HepG2 (cell line): ENCODE results near the gene OS9. TPM values are rescaled to one million over a fixed set of nuclear protein-coding genes. Genes with fewer than 3 reads are reported as not detected.

ENCODE experiments used
- AKAP8 ChIP-seq: sonication (generic); formaldehyde crosslinking; IDR thresholded peaks from 2 replicates; pipeline ENCODE4 v1.5.1; 2020; ENCODE audit warnings: mild to moderate bottlenecking, missing genetic modification reagents
- ELF1 ChIP-seq: sonication (generic); formaldehyde crosslinking; IDR thresholded peaks from 2 replicates; pipeline ENCODE4 v1.4.0; 2020; ENCODE audit warnings: missing genetic modification reagents
- FOXK2 ChIP-seq: fragments of 450-650 bp; IDR thresholded peaks from 2 replicates; pipeline ENCODE4 v1.6.1; 2016
- KAT8 ChIP-seq: IDR thresholded peaks from 2 replicates; pipeline ENCODE4 v1.6.1; 2016; ENCODE audit warnings: missing genetic modification reagents, missing compliant biosample characterization
- MAFK ChIP-seq, 2 experiments: IDR thresholded peaks in 1 of 2; conservative IDR thresholded peaks in 1 of 2; 2 replicates each; pipeline ENCODE4 v1.6.1; 2011; ENCODE audit warnings: improper control_type of control experiment in 2 of 2, low read length in 2 of 2
- MED13 ChIP-seq: sonication (generic); formaldehyde crosslinking; IDR thresholded peaks from 2 replicates; pipeline ENCODE4 v1.5.0; 2020; ENCODE audit warnings: missing genetic modification reagents
- MIER2 ChIP-seq: IDR thresholded peaks from 2 replicates; pipeline ENCODE4 v1.6.1; 2016; ENCODE audit warnings: missing biosample characterization, missing genetic modification reagents
- MYNN ChIP-seq: sonication (generic); formaldehyde crosslinking; IDR thresholded peaks from 2 replicates; pipeline ENCODE4 v1.4.0; 2020; ENCODE audit warnings: mild to moderate bottlenecking, low read depth, missing genetic modification reagents
- NFE2 ChIP-seq: sonication (generic); formaldehyde crosslinking; IDR thresholded peaks from 2 replicates; pipeline ENCODE4 v1.4.0; 2020; ENCODE audit warnings: missing genetic modification reagents
- RBAK ChIP-seq: sonication (generic); formaldehyde crosslinking; IDR thresholded peaks from 2 replicates; pipeline ENCODE4 v1.5.1; 2020; ENCODE audit warnings: mild to moderate bottlenecking, missing genetic modification reagents
- SALL1 ChIP-seq: sonication (generic); formaldehyde crosslinking; IDR thresholded peaks from 2 replicates; pipeline ENCODE4 v1.8.0; 2022; ENCODE audit warnings: mild to moderate bottlenecking, missing genetic modification reagents
- YY1 ChIP-seq: IDR thresholded peaks from 2 replicates; pipeline ENCODE4 v1.6.1; 2011; ENCODE audit warnings: low read length, low read depth, moderate library complexity, mild to moderate bottlenecking; ENCODE audit not compliant: insufficient read depth, insufficient replicate concordance
- ZMYM2 ChIP-seq: sonication (generic); formaldehyde crosslinking; IDR thresholded peaks from 2 replicates; pipeline ENCODE4 v1.8.0; 2022; ENCODE audit warnings: mild to moderate bottlenecking, missing genetic modification reagents
- ZNF234 ChIP-seq: sonication (generic); formaldehyde crosslinking; conservative IDR thresholded peaks from 2 replicates; pipeline ENCODE4 v1.5.1; 2020; ENCODE audit warnings: mild to moderate bottlenecking, missing genetic modification reagents
- ZNF274 ChIP-seq: sonication (generic); formaldehyde crosslinking; IDR thresholded peaks from 2 replicates; pipeline ENCODE4 v1.5.1; 2020; ENCODE audit warnings: mild to moderate bottlenecking, missing genetic modification reagents
- ZNF557 ChIP-seq: sonication (generic); formaldehyde crosslinking; IDR thresholded peaks from 2 replicates; pipeline ENCODE4 v1.4.0; 2020; ENCODE audit warnings: missing genetic modification reagents
- ZNF660 ChIP-seq: sonication (generic); formaldehyde crosslinking; IDR thresholded peaks from 2 replicates; pipeline ENCODE4 v1.5.1; 2020; ENCODE audit warnings: mild to moderate bottlenecking, low read depth, missing genetic modification reagents, borderline replicate concordance
- ZNF720 ChIP-seq: sonication (generic); formaldehyde crosslinking; IDR thresholded peaks from 2 replicates; pipeline ENCODE4 v1.4.0; 2020; ENCODE audit warnings: missing genetic modification reagents
- ZNF724P ChIP-seq: sonication (generic); formaldehyde crosslinking; IDR thresholded peaks from 2 replicates; pipeline ENCODE4 v1.8.0; 2022; ENCODE audit warnings: missing genetic modification reagents, borderline replicate concordance
- polyA plus RNA-seq, 8 experiments: library from polyadenylated mRNA; depleted of rRNA in 3 of 8; stranded (reverse) in 7 of 8; unstranded in 1 of 8; fragments of >200 nt; fragmentation: Illumina TruSeq in 4 of 8; extraction: Trizol in 4 of 8; gene quantifications; 2 replicates each; pipeline versions ENCODE4 v1.2.1 to v1.2.3, GENCODE V29; 2011 to 2016; ENCODE audit warnings: low read depth in 4 of 8, missing spikeins in 1 of 8, mixed read lengths in 1 of 8; ENCODE audit not compliant: insufficient read depth in 1 of 8
- total RNA-seq, 5 experiments: library from RNA; depleted of rRNA; stranded (reverse); fragments of >200 nt; fragmentation: Illumina TruSeq; extraction: Trizol; gene quantifications; 2 replicates each; pipeline ENCODE4 v1.2.3, GENCODE V29; 2016; ENCODE audit warnings: low read depth in 1 of 5
- TF ChIP-seq, protein P1 (sequence below): sonication (generic); formaldehyde crosslinking; IDR thresholded peaks from 2 replicates; pipeline ENCODE4 v1.5.0; 2020; ENCODE audit warnings: mild to moderate bottlenecking, missing genetic modification reagents
- TF ChIP-seq, protein P2 (sequence below): IDR thresholded peaks from 2 replicates; pipeline ENCODE4 v1.6.1; 2016; ENCODE audit warnings: low read depth
- TF ChIP-seq, protein P3 (sequence below): sonication (generic); formaldehyde crosslinking; IDR thresholded peaks from 2 replicates; pipeline ENCODE4 v1.4.0; 2020; ENCODE audit warnings: missing genetic modification reagents

OS9 gene
- total and polyA plus RNA-seq, 2 of the 13 experiments (the other 11 are each of a cell fraction or from before 2014, with no cell fraction given): 156 to 206 TPM

DNA sequence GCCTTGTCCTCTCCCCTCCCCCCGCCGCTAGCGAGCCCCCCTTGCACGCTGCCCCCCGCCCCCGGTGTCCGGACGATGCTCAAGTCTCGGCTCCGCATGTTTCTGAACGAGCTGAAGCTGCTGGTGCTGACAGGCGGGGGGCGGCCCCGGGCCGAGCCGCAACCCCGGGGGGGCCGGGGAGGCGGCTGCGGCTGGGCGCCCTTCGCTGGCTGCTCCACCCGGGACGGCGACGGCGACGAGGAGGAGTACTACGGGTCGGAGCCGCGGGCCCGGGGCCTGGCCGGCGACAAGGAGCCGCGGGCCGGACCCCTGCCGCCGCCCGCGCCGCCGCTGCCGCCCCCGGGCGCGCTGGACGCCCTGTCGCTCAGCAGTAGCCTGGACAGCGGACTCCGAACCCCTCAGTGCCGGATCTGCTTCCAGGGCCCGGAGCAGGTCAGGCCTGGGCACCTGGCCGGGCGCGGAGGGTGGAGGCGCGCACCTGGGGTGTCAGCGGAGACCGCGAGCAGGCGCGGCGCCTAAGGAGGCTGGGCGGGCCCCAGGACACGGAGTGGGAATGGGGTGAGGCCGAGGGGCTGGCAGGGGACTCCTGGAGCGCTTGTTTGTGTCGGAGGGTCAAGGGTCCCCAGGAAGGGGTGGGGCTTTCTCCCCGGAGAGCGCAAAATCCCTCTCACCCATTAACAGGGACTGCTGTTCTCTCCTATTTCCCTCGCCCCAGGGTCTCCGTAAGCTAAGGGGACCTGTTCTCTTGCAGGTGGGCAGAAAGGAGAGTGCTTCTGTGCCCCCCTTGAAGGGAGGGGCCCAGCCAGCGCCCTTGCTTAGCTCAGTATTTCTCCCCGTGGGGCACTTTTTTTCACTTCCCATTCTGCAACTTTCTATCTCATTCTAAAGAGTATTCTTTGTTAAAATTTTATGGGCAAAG is 61.8 kb downstream of the OS9 start (continued):
- TF ChIP-seq, protein P1, sequence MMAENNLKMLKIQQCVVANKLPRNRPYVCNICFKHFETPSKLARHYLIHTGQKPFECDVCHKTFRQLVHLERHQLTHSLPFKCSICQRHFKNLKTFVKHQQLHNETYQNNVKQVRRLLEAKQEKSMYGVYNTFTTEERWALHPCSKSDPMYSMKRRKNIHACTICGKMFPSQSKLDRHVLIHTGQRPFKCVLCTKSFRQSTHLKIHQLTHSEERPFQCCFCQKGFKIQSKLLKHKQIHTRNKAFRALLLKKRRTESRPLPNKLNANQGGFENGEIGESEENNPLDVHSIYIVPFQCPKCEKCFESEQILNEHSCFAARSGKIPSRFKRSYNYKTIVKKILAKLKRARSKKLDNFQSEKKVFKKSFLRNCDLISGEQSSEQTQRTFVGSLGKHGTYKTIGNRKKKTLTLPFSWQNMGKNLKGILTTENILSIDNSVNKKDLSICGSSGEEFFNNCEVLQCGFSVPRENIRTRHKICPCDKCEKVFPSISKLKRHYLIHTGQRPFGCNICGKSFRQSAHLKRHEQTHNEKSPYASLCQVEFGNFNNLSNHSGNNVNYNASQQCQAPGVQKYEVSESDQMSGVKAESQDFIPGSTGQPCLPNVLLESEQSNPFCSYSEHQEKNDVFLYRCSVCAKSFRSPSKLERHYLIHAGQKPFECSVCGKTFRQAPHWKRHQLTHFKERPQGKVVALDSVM (CRISPR knock-in tag): peak; percentile 42; the same call in 1 of the 2 replicates
- TF ChIP-seq NFE2 (CRISPR knock-in tag): no peak
- no peak for TF ChIP-seq ZMYM2 (CRISPR knock-in tag)
- TF ChIP-seq MED13 (CRISPR knock-in tag): no peak
- TF ChIP-seq ZNF720 (CRISPR knock-in tag): no peak
- TF ChIP-seq MIER2 (CRISPR knock-in tag): no peak
- no peak; the same call in 1 of the 2 replicates for TF ChIP-seq ZNF724P (CRISPR knock-in tag)
- no peak for TF ChIP-seq ZNF660 (CRISPR knock-in tag)
- TF ChIP-seq KAT8 (CRISPR knock-in tag): 0 out of 2 replicates have a peak, but pooled peaks have one; percentile 18
- no peak for TF ChIP-seq AKAP8 (CRISPR knock-in tag)
- no peak for TF ChIP-seq RBAK (CRISPR knock-in tag)
- TF ChIP-seq ELF1 (CRISPR knock-in tag): 0 out of 2 replicates have a peak, but pooled peaks have one; percentile 11
- TF ChIP-seq MAFK (conservative IDR thresholded peaks at IDR 0.05 in 1 of 2, IDR thresholded peaks at IDR 0.05 in 1 of 2; ENCODE audit: low read length in 2 of 2): no peak
- TF ChIP-seq ZNF274 (CRISPR knock-in tag): no peak
- peak; percentile 68 for TF ChIP-seq SALL1 (CRISPR knock-in tag)
- no peak for TF ChIP-seq FOXK2
- no peak for TF ChIP-seq ZNF234 (CRISPR knock-in tag)
- TF ChIP-seq, protein P2, sequence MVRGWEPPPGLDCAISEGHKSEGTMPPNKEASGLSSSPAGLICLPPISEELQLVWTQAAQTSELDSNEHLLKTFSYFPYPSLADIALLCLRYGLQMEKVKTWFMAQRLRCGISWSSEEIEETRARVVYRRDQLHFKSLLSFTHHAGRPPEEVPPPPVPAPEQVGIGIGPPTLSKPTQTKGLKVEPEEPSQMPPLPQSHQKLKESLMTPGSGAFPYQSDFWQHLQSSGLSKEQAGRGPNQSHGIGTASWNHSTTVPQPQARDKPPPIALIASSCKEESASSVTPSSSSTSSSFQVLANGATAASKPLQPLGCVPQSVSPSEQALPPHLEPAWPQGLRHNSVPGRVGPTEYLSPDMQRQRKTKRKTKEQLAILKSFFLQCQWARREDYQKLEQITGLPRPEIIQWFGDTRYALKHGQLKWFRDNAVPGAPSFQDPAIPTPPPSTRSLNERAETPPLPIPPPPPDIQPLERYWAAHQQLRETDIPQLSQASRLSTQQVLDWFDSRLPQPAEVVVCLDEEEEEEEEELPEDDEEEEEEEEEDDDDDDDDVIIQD (CRISPR knock-in tag): no peak
- no peak for TF ChIP-seq ZNF557
- TF ChIP-seq, protein P3, sequence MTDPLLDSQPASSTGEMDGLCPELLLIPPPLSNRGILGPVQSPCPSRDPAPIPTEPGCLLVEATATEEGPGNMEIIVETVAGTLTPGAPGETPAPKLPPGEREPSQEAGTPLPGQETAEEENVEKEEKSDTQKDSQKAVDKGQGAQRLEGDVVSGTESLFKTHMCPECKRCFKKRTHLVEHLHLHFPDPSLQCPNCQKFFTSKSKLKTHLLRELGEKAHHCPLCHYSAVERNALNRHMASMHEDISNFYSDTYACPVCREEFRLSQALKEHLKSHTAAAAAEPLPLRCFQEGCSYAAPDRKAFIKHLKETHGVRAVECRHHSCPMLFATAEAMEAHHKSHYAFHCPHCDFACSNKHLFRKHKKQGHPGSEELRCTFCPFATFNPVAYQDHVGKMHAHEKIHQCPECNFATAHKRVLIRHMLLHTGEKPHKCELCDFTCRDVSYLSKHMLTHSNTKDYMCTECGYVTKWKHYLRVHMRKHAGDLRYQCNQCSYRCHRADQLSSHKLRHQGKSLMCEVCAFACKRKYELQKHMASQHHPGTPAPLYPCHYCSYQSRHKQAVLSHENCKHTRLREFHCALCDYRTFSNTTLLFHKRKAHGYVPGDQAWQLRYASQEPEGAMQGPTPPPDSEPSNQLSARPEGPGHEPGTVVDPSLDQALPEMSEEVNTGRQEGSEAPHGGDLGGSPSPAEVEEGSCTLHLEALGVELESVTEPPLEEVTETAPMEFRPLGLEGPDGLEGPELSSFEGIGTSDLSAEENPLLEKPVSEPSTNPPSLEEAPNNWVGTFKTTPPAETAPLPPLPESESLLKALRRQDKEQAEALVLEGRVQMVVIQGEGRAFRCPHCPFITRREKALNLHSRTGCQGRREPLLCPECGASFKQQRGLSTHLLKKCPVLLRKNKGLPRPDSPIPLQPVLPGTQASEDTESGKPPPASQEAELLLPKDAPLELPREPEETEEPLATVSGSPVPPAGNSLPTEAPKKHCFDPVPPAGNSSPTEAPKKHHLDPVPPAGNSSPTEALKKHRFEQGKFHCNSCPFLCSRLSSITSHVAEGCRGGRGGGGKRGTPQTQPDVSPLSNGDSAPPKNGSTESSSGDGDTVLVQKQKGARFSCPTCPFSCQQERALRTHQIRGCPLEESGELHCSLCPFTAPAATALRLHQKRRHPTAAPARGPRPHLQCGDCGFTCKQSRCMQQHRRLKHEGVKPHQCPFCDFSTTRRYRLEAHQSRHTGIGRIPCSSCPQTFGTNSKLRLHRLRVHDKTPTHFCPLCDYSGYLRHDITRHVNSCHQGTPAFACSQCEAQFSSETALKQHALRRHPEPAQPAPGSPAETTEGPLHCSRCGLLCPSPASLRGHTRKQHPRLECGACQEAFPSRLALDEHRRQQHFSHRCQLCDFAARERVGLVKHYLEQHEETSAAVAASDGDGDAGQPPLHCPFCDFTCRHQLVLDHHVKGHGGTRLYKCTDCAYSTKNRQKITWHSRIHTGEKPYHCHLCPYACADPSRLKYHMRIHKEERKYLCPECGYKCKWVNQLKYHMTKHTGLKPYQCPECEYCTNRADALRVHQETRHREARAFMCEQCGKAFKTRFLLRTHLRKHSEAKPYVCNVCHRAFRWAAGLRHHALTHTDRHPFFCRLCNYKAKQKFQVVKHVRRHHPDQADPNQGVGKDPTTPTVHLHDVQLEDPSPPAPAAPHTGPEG (CRISPR knock-in tag): peak; percentile 56; the same call in 1 of the 2 replicates
- TF ChIP-seq MYNN (CRISPR knock-in tag): no peak
- TF ChIP-seq YY1: no peak
